ENCODE measurements around the gene AFG3L2. TPM values are rescaled to one million over a fixed set of nuclear protein-coding genes. Genes with fewer than 3 reads are reported as not detected.
A peak's percentile ranks its signal among the peaks of the same experiment; 100 is the strongest.

Gene AFG3L2
- total and polyA plus RNA-seq, 4 donors, result 22.5 to 55.4 (median 27.6) TPM

GRCh38 chr18:12296087-12296403 is 81.0 kb downstream of the AFG3L2 start:
- no peaks in the 10 kb centered on the region for H3K4me1 ChIP-seq (ENCODE audit: control insufficient read depth in 4 of 4, insufficient read depth in 4 of 4, low read length in 3 of 4)
- H3K27ac ChIP-seq (ENCODE audit: low read depth in 1 of 2, low read length in 2 of 2), result no peak overlapping the region
- no peaks in the 10 kb centered on the region for H3K27me3 ChIP-seq (ENCODE audit: control insufficient read depth in 4 of 4, insufficient read depth in 4 of 4, low read length in 3 of 4)
- H3K9me3 ChIP-seq (ENCODE audit: control insufficient read depth in 4 of 4, low read length in 3 of 4), result no peaks in the 10 kb centered on the region
- H3K9ac ChIP-seq (ENCODE audit: low read depth in 1 of 2, low read length in 2 of 2), result no peak overlapping the region
- TF ChIP-seq FOXA1 (IDR thresholded peaks at IDR 0.05) (no peak), CTCF (IDR thresholded peaks at IDR 0.05; ENCODE audit: low read depth, low read length, missing input control) (no peak), HNF4A (conservative IDR thresholded peaks at IDR 0.05) (no peak), SP1 (IDR thresholded peaks at IDR 0.05) (no peak), ZBTB33 (IDR thresholded peaks at IDR 0.05) (no peak), JUND (IDR thresholded peaks at IDR 0.05) (no peak), EGR1 (IDR thresholded peaks at IDR 0.05; ENCODE audit: low read depth in 2 of 2) (no peak), REST (IDR thresholded peaks at IDR 0.05) (no peak), RAD21 (IDR thresholded peaks at IDR 0.05) (no peak), RXRA (IDR thresholded peaks at IDR 0.05) (no peak), YY1 (IDR thresholded peaks at IDR 0.05) (no peak)
- no peaks in the 10 kb centered on the region for H3K36me3 ChIP-seq (ENCODE audit: control insufficient read depth in 4 of 4, insufficient read depth in 3 of 4, low read depth in 1 of 4, low read length in 3 of 4)
- peak; percentile 33 for DNase-seq (ENCODE audit: low spot score)
- WGBS, result 93% methylated on average over 3 of the region's 3 CpGs
- no peak overlapping the region for H3K4me3 ChIP-seq (ENCODE audit: low read depth in 1 of 3, low read length in 3 of 3)

- DNase-seq (ENCODE audit: low spot score), result no peak
- no peak overlapping the region for H3K9ac ChIP-seq (ENCODE audit: low read depth in 1 of 2, low read length in 2 of 2)
- 88% methylated on average over 18 of the region's 18 CpGs for WGBS
- TF ChIP-seq HNF4A (conservative IDR thresholded peaks at IDR 0.05), result no peak
- TF ChIP-seq REST (IDR thresholded peaks at IDR 0.05), result no peak
- no peak for TF ChIP-seq MAX (IDR thresholded peaks at IDR 0.05)
- no peak for TF ChIP-seq ATF3 (IDR thresholded peaks at IDR 0.05)
- H3K27me3 ChIP-seq (ENCODE audit: control insufficient read depth in 4 of 4, insufficient read depth in 4 of 4, low read length in 3 of 4), result no peaks in the 10 kb centered on the region
- no peaks in the 10 kb centered on the region for H3K4me1 ChIP-seq (ENCODE audit: control insufficient read depth in 4 of 4, insufficient read depth in 4 of 4, low read length in 3 of 4)
- H3K4me3 ChIP-seq (ENCODE audit: low read depth in 1 of 3, low read length in 3 of 3), result no peak overlapping the region
- H3K36me3 ChIP-seq (ENCODE audit: control insufficient read depth in 4 of 4, insufficient read depth in 3 of 4, low read depth in 1 of 4, low read length in 3 of 4), result no peaks in the 10 kb centered on the region
- H3K9me3 ChIP-seq (ENCODE audit: control insufficient read depth in 4 of 4, low read length in 3 of 4), result no peaks in the 10 kb centered on the region
- no peak overlapping the region for H3K27ac ChIP-seq (ENCODE audit: low read depth in 1 of 2, low read length in 2 of 2)
Measured at GRCh38 chr18:12295389-12296086, 81.5 kb downstream of the AFG3L2 start.
